HL-60/S4 treated with retinoic acid at 250 ng/mL for 4 days and 3 days (cell line): ENCODE measurements around the gene LBHD2.
"Not testable (repeated sequence)": the region's sequence is repeated elsewhere in the genome, so short reads cannot be mapped to it uniquely, and the experiment has no call there.

ENCODE experiments used
- in situ Hi-C: fragments of 300-500 bp; cut with MboI; formaldehyde crosslinking; loops from 2 replicates; pipeline ENCODE4 v1.7.0; 2022; ENCODE audit warnings: low sequenced_read_pairs

LBHD2 gene

GRCh38 chr14:103084021-103084919 lies at the start of gene LBHD2:
LBHD2 (plus strand) TSS chr14:103084210; CDS start chr14:103086013, 1,803 bp downstream.
- in situ Hi-C loops = loop anchor here (25.0 kb wide), 1 partner anchor 203 kb away; no protein-coding TSS in a partner anchor

- in situ Hi-C loops = no loop called here
Observed at GRCh38 chr14:103041464-103041863, 42.5 kb upstream of the LBHD2 start.

DNA sequence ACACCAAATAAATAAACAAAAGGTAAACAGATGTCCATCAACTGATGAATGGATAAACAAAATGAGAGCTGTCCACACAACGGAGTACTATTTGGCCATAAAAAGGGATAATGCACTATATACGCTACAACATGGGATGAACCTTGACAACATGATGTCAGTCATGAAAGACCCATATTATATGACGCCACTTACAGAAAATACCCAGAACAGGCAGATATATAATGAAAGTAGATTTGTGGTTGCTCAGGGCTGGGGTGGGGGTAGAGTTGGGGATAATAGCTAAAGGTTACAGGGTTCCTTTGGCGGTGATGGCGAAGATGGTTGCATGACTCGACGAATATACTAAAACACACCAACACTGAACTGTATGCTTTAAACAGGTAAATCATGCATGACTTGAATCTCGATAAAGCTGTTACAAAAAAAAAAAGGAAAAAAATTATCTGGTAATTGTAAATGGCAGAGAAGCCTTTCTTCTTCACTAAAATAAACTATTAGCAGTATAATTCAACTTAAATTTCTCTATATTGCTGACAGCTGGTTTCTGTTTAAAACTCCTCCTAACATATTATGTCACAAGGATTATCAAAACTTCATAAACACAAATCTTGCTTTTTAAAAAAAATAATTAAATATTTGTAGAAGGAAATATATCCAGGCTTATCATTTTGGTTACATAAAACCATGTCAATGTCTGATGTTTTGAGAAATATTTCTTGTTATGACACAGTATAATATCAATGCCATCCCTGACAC lies 40.6 kb upstream of the LBHD2 start:
- in situ Hi-C loops = no loop called here

- in situ Hi-C loops = no loop called here
Observed at GRCh38 chr14:103045371-103045869, 38.6 kb upstream of the LBHD2 start.

DNA sequence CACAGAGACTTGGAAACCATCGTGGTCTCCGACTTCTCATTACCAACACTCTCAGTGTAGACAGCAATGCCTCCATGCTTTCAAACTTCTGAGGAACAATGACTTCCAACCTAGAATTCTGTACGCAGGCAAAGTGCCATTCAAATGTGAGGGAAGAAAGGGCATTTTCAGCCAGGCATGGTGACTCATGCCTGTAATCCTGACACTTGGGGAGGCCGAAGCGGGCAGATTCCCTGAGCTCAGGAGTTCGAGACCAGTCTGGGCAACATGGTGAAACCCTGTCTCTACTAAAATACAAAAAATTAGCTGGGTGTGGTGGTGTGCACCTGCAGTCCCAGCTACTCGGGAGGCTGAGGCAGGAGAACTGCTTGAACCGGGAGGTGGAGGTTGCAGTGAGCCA lies 36.6 kb upstream of the LBHD2 start:
- in situ Hi-C loops = not testable (repeated sequence)

DNA sequence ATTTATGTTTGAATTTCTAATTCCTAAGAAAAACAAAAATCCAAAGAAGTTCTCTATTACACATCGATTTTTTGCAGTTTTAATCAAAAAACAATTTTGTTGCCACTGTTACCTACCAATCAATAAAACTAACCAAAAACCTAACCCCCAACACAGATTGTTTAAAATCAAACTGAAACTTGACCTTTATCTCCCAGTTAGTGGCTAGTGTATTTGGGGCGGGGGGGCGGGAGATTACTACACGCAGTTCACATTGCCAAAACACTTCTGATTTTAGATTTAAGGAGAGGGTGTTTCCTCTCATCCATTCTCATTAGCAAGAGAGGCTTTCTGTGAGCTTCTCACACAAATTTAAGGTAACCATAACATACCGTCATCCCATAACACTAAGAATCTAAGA lies 33.1 kb upstream of the LBHD2 start:
- in situ Hi-C loops = no loop called here

GRCh38 chr14:103052407-103052806 lies 31.6 kb upstream of the LBHD2 start:
- in situ Hi-C loops = no loop called here

DNA sequence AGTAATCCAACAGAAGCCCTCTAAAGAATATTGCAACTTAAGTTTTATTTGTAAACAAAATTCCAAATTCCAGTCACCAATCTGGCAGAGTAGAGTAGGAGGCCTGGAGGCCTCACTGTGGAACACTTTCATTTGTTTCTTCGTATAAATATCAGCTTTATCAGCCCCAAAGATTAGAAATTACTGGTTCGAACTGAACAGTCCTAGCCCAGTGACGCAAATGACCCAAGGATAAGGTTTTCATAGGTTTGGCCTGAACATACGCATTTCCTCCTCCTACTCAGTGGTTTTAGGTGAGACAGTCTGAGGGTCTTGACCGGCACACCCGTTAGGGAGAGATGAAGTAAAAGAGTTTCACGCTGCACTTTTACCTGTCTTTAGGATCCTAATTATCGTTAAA lies 28.3 kb upstream of the LBHD2 start:
- in situ Hi-C loops = no loop called here

DNA sequence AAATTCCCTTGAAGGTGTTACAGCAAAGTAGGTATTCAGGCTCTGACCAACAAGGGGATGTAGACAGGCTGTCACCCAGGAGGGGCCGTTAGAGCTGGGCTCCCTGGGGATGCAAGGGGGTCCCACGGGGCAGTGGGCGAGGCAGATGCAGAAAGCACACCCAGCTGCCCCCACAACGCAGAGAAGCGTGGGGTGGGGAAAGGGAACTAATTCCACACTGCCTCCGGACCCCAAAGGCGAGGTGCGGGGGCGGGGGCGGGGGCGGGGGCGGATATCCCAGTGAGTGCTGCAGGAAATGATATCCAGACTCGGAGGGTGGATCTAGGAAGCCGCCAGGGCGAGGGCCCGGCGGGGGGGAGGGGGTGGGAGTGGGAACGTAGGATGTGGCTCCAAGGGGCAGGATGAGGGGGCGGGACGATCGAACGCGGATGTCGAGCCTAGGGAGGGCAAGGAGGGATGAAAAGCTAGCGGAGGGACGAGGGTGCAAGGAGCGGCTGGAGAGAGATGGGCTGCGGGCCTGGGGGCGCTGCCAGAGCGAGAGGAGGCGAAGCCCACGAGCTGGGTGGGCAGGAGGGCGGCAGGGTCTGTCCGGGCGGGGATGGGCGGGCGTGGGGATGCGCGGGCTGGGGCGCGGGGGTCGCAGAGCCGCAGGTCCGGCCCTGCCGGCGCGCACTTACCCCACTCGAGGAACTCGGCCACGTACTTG lies 27.5 kb upstream of the LBHD2 start:
- in situ Hi-C loops = no loop called here

- in situ Hi-C loops = no loop called here
Observed at GRCh38 chr14:103057028-103057371, 27.0 kb upstream of the LBHD2 start.

- in situ Hi-C loops = no loop called here
Observed at GRCh38 chr14:103057372-103058163, 26.4 kb upstream of the LBHD2 start, which contains the start of gene CDC42BPB. CDC42BPB (minus strand) TSS chr14:103057549; CDS start chr14:103057173, 376 bp downstream.

DNA sequence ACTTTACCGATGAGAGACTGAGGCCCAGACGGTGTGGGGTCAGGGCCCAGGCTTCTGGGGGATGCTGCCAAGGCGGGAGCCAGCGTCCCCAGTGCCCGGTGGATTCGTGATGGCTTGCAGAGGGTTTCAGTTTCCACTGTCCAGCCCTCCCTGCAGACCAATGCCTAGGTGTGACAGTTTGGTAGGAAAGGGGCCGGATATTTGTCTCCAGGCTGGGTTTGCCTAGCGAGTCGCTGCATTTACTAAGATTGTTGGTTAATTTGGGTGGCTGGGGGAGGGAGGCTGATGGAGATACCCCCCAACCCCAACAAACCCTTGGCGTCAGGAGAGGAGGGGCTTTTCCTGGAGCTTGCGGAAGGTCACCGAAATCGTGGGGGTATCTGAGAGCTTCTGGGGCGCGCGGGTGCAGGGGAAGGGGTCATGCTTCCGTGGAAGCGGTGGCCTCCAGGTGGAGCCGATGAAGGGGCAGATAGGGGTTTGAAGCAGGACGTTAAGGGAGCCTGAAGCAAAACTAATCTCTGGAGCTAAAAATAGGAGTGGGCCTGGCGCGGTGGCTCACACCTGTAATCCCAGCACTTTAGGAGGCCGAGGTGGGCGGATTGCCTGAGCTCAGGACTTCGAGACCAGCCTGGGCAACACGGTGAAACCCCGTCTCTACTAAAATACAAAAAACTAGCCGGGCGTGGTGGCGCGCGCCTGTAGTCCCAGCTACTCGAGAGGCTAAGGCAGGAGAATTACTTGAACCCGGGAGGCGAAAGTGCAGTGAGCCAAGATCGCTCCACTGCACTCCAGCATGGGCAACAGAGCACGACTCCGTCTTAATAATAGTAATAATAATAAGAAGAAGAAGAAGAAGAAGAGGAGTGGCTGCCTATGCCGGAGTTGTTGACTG lies 25.6 kb upstream of the LBHD2 start:
- in situ Hi-C loops = no loop called here

DNA sequence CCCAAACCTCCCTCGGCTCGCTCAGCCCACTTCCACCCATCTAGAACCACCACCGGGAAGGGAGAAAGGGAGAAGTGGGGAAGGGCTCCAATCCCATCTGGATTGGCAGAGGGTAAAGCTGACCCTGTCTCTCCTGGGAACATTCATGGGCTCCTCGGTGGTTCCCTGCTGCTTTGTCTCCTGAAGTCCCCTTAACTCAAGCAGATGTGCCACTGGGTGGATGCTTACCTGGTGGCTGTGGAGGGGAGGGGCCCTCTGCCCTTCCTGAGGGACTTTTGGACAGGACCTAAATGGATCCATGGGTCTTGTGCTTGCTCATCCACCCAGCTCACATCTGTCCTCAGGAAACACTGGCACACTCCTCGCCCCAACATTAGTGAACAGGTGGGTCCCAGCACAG lies 24.5 kb upstream of the LBHD2 start:
- in situ Hi-C loops = no loop called here

GRCh38 chr14:103061482-103061976 lies 22.5 kb upstream of the LBHD2 start:
- in situ Hi-C loops = no loop called here

DNA sequence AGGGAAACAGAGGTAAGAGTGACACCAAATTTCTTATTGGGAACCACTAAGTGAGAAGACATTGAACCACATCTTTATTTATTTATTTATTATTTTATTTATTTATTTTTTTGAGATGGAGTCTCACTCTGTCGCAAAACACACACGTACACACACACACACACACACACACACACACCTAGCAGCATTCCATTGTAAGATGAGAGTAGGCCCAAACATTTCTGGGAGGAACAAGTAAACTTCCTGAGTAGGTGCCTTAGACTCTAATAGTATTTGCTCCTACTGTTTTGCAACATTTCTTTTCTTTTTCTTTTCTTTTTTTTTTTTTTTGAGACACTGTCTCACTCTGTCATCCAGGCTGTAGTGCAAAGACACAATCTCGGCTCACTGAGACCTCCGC lies 19.6 kb upstream of the LBHD2 start:
- in situ Hi-C loops = no loop called here

DNA sequence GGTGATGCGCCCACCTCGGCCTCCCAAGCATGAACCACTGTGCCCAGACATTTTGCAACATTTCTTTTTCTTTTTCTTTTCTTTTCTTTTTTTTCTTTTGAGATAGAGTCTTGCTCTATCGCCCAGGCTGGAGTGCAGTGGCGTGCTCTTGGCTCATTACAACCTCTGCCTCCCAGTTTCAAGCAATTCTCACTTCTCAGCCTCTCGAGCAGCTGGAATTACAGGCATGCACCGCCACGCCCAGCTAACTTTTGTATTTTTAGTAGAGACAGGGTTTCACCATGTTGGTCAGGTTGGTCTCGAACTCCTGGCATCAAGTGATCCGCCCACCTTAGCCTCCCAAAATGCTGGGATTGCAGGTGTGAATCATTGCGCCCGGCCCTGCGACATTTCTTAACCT lies 19.0 kb upstream of the LBHD2 start:
- in situ Hi-C loops = no loop called here

- in situ Hi-C loops = no loop called here
Observed at GRCh38 chr14:103065861-103066260, 18.1 kb upstream of the LBHD2 start.

DNA sequence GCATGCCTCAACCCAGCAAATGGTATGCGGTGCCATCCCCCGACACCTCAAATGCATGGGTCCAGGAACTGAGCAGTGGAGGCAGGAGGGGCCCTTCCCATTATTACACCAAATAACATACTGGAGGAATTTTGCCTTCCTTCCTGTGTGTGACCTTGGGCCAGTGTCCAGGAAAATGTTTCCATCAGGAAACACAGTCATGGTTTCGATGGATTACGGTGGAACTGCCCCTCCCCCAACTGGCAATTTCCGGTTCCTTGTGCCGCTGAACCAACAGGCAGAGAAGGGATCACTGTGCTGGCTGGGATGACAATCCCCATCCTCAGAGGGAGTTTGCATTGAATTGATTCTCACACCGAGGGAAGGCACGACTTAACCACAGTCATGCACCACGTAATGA lies 17.6 kb upstream of the LBHD2 start:
- in situ Hi-C loops = no loop called here
